ENCODE results near the gene ESRP2. TPM values are rescaled to one million over a fixed set of nuclear protein-coding genes. Genes with fewer than 3 reads are reported as not detected.

Gene ESRP2
- total RNA-seq, 1 experiment from 2014 or later: 27.0 TPM

DNA sequence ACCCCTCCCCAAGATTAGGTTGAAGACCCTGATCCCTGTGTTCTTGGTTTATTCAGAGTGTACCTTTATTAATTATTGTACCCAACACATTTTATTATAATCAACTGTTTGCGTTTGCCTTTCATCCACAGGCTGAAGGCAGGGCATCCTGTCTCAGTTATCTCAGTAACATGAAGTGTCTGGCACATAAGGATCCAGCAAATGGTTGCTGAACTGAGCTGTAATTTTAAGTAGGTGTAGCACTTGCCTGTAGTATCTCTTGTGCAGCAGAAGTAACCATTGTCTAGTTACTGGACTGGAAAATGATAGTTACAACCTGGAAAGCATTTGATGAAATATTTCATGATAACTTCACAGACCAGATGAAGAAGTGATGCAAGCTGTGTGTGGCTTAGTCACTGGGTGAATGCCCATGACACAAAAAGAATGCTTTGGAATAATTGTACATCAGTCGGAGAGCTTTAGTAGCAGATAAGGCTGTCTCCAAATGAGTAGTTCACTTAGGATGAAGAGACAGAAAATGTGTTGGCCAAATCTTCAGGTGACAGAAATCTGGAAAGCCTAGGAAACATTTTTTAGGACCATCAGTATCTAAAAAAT is 56.6 kb downstream of the ESRP2 start:
- intact Hi-C loops (cut with micrococcal nuclease; ENCODE audit: unreplicated experiment): no loop called here
- ATAC-seq (no peak), DNase-seq (ENCODE audit: low read depth, low spot score) (no peak)
- Histone ChIP-seq H3K27ac (ENCODE audit: low read length) (no peak overlapping the region), H3K9me3 (ENCODE audit: control insufficient read depth, insufficient read depth, low read depth, low read length) (no peaks in the 10 kb centered on the region), H3K36me3 (ENCODE audit: control insufficient read depth, insufficient read depth, low read length) (no peaks in the 10 kb centered on the region), H3K4me3 (ENCODE audit: low read depth in 2 of 2, low read length in 2 of 2) (no peak overlapping the region), H3K27me3 (ENCODE audit: control insufficient read depth, insufficient read depth, low read length) (no peaks in the 10 kb centered on the region), H3K4me1 (ENCODE audit: control insufficient read depth, insufficient read depth, low read length) (no peaks in the 10 kb centered on the region)
- CTCF ChIA-PET: no interaction called here
- no TSS peak for BruUV-seq (replicated peaks)
- TF ChIP-seq REST (IDR thresholded peaks at IDR 0.05; ENCODE audit: insufficient read depth in 1 of 2, low read depth in 2 of 2, low read length in 1 of 2): no peak
- no peak for TF ChIP-seq TCF7L2 (IDR thresholded peaks at IDR 0.05; ENCODE audit: low read depth, low read length)
- in situ Hi-C loops (cut with HindIII; ENCODE audit: low pct_unique_long_range_greater_than_20kb, low sequenced_read_pairs): no loop called here
- POLR2A ChIA-PET: no interaction called here

Small RNAs within 50 kb of the gene (microRNA-seq; reads per million reads assigned to microRNA genes)
- 1.3 reads per million for gene MIR6773 (ENCODE audit: unreplicated experiment)

Other genes with a start within 250 kb of the ESRP2 start
- gene DPEP2, start 236.6 kb downstream of the ESRP2 start, total RNA-seq (2021; ENCODE audit: unreplicated experiment): not detected
- gene DPEP2NB, start 220.2 kb downstream of the ESRP2 start, total RNA-seq (2021; ENCODE audit: unreplicated experiment): not detected
- 8.4 TPM for gene DDX28, start 212.9 kb downstream of the ESRP2 start, total RNA-seq (2021; ENCODE audit: unreplicated experiment)
- gene DUS2, start 212.8 kb downstream of the ESRP2 start, total RNA-seq (2021; ENCODE audit: unreplicated experiment): 12.1 TPM
- gene NFATC3, start 150.8 kb downstream of the ESRP2 start, total RNA-seq (2021; ENCODE audit: unreplicated experiment): 24.8 TPM
- 14.3 TPM for gene PLA2G15, start 9.2 kb upstream of the ESRP2 start, total RNA-seq (2021; ENCODE audit: unreplicated experiment)
- gene SLC7A6, start 28.4 kb upstream of the ESRP2 start, total RNA-seq (2021; ENCODE audit: unreplicated experiment): 58.9 TPM
- 16.0 TPM for gene SLC7A6OS, start 74.8 kb upstream of the ESRP2 start, total RNA-seq (2021; ENCODE audit: unreplicated experiment)
- 33.1 TPM for gene PRMT7, start 74.9 kb upstream of the ESRP2 start, total RNA-seq (2021; ENCODE audit: unreplicated experiment)
- 0.77 TPM for gene SMPD3, start 212.4 kb upstream of the ESRP2 start, total RNA-seq (2021; ENCODE audit: unreplicated experiment)